ENCODE data around the gene PTGR2.
"Not testable (repeated sequence)": the region's sequence is repeated elsewhere in the genome, so short reads cannot be mapped to it uniquely, and the experiment has no call there.

Gene PTGR2

GRCh38 chr14:73887694-73888459, 36.2 kb downstream of the PTGR2 start:
- no peak for DNase-seq

GRCh38 chr14:73888460-73888725, 36.8 kb downstream of the PTGR2 start:
- no peak for DNase-seq

- no peak for DNase-seq
Observed at GRCh38 chr14:73888971-73889370, 37.3 kb downstream of the PTGR2 start.

- DNase-seq: no peak
Observed at GRCh38 chr14:73889376-73889775, 37.7 kb downstream of the PTGR2 start.

- DNase-seq: not testable (repeated sequence)
Observed at GRCh38 chr14:73894180-73894687, 42.6 kb downstream of the PTGR2 start.

GRCh38 chr14:73895939-73896338, 44.3 kb downstream of the PTGR2 start:
- no peak for DNase-seq

GRCh38 chr14:73896521-73896920, 44.9 kb downstream of the PTGR2 start:
- no peak for DNase-seq

- no peak for DNase-seq
Observed at GRCh38 chr14:73903028-73903427, 51.4 kb downstream of the PTGR2 start.

- no peak for DNase-seq
Observed at GRCh38 chr14:73909681-73910080, 58.0 kb downstream of the PTGR2 start.

- DNase-seq: no peak
Observed at GRCh38 chr14:73913256-73913655, 61.6 kb downstream of the PTGR2 start.

GRCh38 chr14:73916324-73916723, 64.7 kb downstream of the PTGR2 start:
- no peak for DNase-seq

GRCh38 chr14:73919457-73919856, 67.8 kb downstream of the PTGR2 start:
- DNase-seq: not testable (repeated sequence)

- DNase-seq: no peak
Observed at GRCh38 chr14:73924337-73924736, 72.7 kb downstream of the PTGR2 start.

Measured in CD4-positive, alpha-beta T cell treated with Interleukin-17A for 4 hours (primary cell).